ENCODE results near the gene KDM4C.

DNA sequence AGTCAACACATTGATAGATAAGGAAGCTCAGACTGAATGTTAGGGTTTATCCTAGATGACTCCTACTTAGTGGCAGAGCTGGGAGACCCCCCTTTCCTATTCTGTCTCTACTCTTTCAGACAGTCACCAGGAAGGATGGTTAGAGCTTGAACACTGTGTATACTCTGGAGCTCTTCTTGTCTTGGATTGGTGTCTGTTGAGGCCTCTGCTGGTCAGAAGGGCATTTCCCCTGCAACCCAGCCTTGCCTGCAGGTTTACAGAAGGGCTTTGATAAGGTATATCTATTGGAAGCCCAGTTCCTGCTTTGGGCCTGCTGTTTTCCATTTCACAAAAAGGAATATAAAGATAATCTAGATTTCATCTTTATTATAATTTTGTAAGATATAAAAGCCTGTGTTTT is 71.8 kb downstream of the KDM4C start:
- no peak for TF ChIP-seq CTCF (IDR thresholded peaks at IDR 0.05; ENCODE audit: low read length)
- TF ChIP-seq EZH2 (IDR thresholded peaks at IDR 0.05; ENCODE audit: borderline replicate concordance, low read length), result no peak
